Keratinocyte (primary cell): ENCODE data around the gene MAPKBP1. TPM values are rescaled to one million over a fixed set of nuclear protein-coding genes. Genes with fewer than 3 reads are reported as not detected.

ENCODE experiments used
- DNase-seq: peaks from one replicate; pipeline ENCODE4 v3.0.0-alpha.2; 2011; ENCODE audit warnings: low read depth, missing footprints, low spot score
- FAIRE-seq: peaks from 2 replicates; lab custom pipeline; 2011; peaks lifted over from hg19 to GRCh38; lab: Jason Lieb, UNC
- H2AFZ ChIP-seq: 2 replicates; pipeline ENCODE4 v1.6.0; 2012; ENCODE audit warnings: low read length, control low read depth, inconsistent platforms; ENCODE audit not compliant: control insufficient read depth
- H3K27ac ChIP-seq: 2 replicates; pipeline ENCODE4 v1.5.1; 2011; ENCODE audit warnings: low read length; ENCODE audit not compliant: control insufficient read depth, insufficient read depth
- H3K27me3 ChIP-seq: 3 replicates; pipeline ENCODE4 v1.6.0; 2011; ENCODE audit warnings: low read length; ENCODE audit not compliant: control insufficient read depth, insufficient read depth; ENCODE audit errors: extremely low read depth
- H3K36me3 ChIP-seq, 2 experiments: 2 replicates in 1 of 2; 3 replicates in 1 of 2; pipeline ENCODE4 v1.5.1; 2011; ENCODE audit warnings: low read length in 2 of 2, mild to moderate bottlenecking in 1 of 2; ENCODE audit not compliant: control insufficient read depth in 2 of 2, insufficient read depth in 2 of 2; ENCODE audit errors: extremely low read depth in 1 of 2
- H3K4me1 ChIP-seq: 3 replicates; pipeline ENCODE4 v1.5.1; 2011; ENCODE audit warnings: low read length; ENCODE audit not compliant: control insufficient read depth, insufficient read depth; ENCODE audit errors: extremely low read depth
- H3K4me2 ChIP-seq: 3 replicates; pipeline ENCODE4 v1.6.0; 2011; ENCODE audit warnings: low read depth, low read length; ENCODE audit not compliant: control insufficient read depth, insufficient read depth; ENCODE audit errors: extremely low read depth
- H3K4me3 ChIP-seq, 3 experiments: fragments of 200-600 bp in 1 of 3; sonication (generic) in 1 of 3; 2 replicates in 2 of 3; 3 replicates in 1 of 3; pipeline ENCODE4 v1.5.1; 2011 to 2016; ENCODE audit warnings: low read length in 3 of 3, mild to moderate bottlenecking in 3 of 3, control low read depth in 2 of 3, inconsistent platforms in 1 of 3, low read depth in 1 of 3, mixed read lengths in 1 of 3, mixed run types in 1 of 3, moderate library complexity in 1 of 3; ENCODE audit not compliant: control insufficient read depth in 2 of 3, insufficient read depth in 2 of 3; ENCODE audit errors: extremely low read depth in 1 of 3
- H3K79me2 ChIP-seq: 2 replicates; pipeline ENCODE4 v1.6.0; 2012; ENCODE audit warnings: low read length; ENCODE audit not compliant: control insufficient read depth, insufficient read depth
- H3K9ac ChIP-seq: 3 replicates; pipeline ENCODE4 v1.6.0; 2011; ENCODE audit warnings: low read length; ENCODE audit not compliant: control insufficient read depth, insufficient read depth; ENCODE audit errors: extremely low read depth
- H3K9me1 ChIP-seq: 3 replicates; pipeline ENCODE4 v1.6.0; 2011; ENCODE audit warnings: low read length; ENCODE audit not compliant: control insufficient read depth, insufficient read depth; ENCODE audit errors: extremely low read depth
- H3K9me3 ChIP-seq: 2 replicates; pipeline ENCODE4 v1.5.1; 2012; ENCODE audit warnings: low read depth, low read length; ENCODE audit not compliant: control insufficient read depth
- H4K20me1 ChIP-seq: 3 replicates; pipeline ENCODE4 v1.6.0; 2011; ENCODE audit warnings: low read length; ENCODE audit not compliant: control insufficient read depth, insufficient read depth; ENCODE audit errors: extremely low read depth
- EZH2 ChIP-seq: IDR thresholded peaks from one replicate; pipeline ENCODE4 v1.6.1; 2012; ENCODE audit warnings: inconsistent platforms, mild to moderate bottlenecking, low read length, moderate library complexity
- dilution Hi-C: fragments of 300-500 bp; cut with MboI; formaldehyde crosslinking; loops from one replicate; pipeline ENCODE4 v1.7.0; 2020; ENCODE audit warnings: low sequenced_read_pairs; ENCODE audit not compliant: extremely low pct_ligation_motif_present
- polyA plus RNA-seq, 5 experiments: library from polyadenylated mRNA; depleted of rRNA in 3 of 5; stranded (reverse) in 3 of 5; stranded (forward) in 1 of 5; unstranded in 1 of 5; fragments of >200 nt; gene quantifications; 1 replicate in 1 of 5; 2 replicates in 3 of 5; 3 replicates in 1 of 5; pipeline versions ENCODE4 v1.2.1 to v1.2.3, GENCODE V29; 2011 to 2012; ENCODE audit warnings: missing spikeins in 2 of 5, low read depth in 1 of 5, low replicate concordance in 1 of 5
- TF ChIP-seq, protein P1 (sequence below), 3 experiments: IDR thresholded peaks in 1 of 3; conservative IDR thresholded peaks in 1 of 3; optimal IDR thresholded peaks in 1 of 3; 2 replicates in 2 of 3; 3 replicates in 1 of 3; pipeline versions ENCODE3 to v1.5.1; 2011; ENCODE audit warnings: low read length in 3 of 3, mild to moderate bottlenecking in 3 of 3, moderate library complexity in 2 of 3, control low read depth in 1 of 3, inconsistent platforms in 1 of 3; ENCODE audit not compliant: insufficient read depth in 2 of 3; ENCODE audit errors: extremely low read depth in 1 of 3

MAPKBP1 gene
- polyA plus RNA-seq, 1 donor (not counting 4 experiments of a cell fraction or from before 2014, with no cell fraction given), result 18.3 TPM

DNA sequence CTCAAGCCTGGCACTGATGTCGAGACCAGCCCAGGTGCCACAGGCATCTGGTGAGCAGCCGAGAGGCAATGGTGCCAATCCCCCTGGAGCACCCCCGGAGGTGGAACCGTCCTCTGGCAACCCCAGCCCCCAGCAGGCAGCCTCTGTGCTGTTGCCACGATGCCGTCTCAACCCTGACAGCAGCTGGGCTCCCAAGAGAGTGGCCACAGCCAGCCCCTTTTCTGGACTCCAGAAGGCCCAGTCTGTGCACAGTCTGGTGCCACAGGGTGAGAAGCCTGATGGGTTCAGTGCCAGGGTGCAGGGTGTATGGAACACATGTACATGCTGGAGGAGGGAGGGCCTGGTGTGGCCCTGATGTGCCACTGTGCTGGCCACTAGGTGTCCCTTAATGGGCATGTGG, 48.7 kb downstream of the MAPKBP1 start:
- H3K27me3 ChIP-seq, result no peaks in the 10 kb centered on the region
- H3K79me2 ChIP-seq, result no peaks in the 10 kb centered on the region
- FAIRE-seq, result no peak
- TF ChIP-seq, protein P1, sequence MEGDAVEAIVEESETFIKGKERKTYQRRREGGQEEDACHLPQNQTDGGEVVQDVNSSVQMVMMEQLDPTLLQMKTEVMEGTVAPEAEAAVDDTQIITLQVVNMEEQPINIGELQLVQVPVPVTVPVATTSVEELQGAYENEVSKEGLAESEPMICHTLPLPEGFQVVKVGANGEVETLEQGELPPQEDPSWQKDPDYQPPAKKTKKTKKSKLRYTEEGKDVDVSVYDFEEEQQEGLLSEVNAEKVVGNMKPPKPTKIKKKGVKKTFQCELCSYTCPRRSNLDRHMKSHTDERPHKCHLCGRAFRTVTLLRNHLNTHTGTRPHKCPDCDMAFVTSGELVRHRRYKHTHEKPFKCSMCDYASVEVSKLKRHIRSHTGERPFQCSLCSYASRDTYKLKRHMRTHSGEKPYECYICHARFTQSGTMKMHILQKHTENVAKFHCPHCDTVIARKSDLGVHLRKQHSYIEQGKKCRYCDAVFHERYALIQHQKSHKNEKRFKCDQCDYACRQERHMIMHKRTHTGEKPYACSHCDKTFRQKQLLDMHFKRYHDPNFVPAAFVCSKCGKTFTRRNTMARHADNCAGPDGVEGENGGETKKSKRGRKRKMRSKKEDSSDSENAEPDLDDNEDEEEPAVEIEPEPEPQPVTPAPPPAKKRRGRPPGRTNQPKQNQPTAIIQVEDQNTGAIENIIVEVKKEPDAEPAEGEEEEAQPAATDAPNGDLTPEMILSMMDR (optimal IDR thresholded peaks at IDR 0.05 in 1 of 3, IDR thresholded peaks at IDR 0.05 in 1 of 3, conservative IDR thresholded peaks at IDR 0.05 in 1 of 3; ENCODE audit: extremely low read depth in 1 of 3, insufficient read depth in 2 of 3, low read length in 3 of 3), result peak in 1 of 3 experiments; percentile 9
- no peak for TF ChIP-seq EZH2
- H3K36me3 ChIP-seq, result peaks cover 56 to 78% of the 10 kb centered on the region in 2 experiments
- H2AFZ ChIP-seq, result no peak overlapping the region
- dilution Hi-C loops, result no loop called here
- no peaks in the 10 kb centered on the region for H3K9me1 ChIP-seq
- DNase-seq, result no peak
- H3K9me3 ChIP-seq, result no peaks in the 10 kb centered on the region
- no peak overlapping the region for H3K27ac ChIP-seq
- H3K9ac ChIP-seq, result no peak overlapping the region
- H3K4me2 ChIP-seq, result no peak overlapping the region
- H3K4me3 ChIP-seq, result no peak overlapping the region
- H3K4me1 ChIP-seq, result peaks cover 17% of the 10 kb centered on the region
- peaks cover 4% of the 10 kb centered on the region for H4K20me1 ChIP-seq

DNA sequence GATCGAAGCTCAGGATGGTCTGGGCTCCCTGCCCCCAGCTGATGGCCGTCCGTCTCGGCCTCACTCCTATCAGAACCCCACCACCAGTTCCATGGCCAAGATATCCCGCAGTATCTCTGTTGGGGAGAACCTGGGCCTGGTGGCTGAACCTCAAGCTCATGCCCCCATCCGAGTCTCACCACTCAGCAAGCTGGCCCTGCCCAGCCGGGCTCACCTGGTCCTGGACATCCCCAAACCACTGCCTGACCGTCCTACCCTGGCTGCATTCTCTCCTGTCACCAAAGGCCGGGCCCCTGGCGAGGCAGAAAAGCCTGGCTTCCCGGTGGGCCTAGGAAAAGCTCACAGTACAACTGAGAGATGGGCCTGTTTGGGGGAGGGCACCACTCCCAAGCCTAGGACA, 49.2 kb downstream of the MAPKBP1 start:
- peaks cover 17% of the 10 kb centered on the region for H3K4me1 ChIP-seq
- peaks cover 3% of the 10 kb centered on the region for H3K79me2 ChIP-seq
- no peak for FAIRE-seq
- no peak overlapping the region for H2AFZ ChIP-seq
- H4K20me1 ChIP-seq, result peaks cover 4% of the 10 kb centered on the region
- no peak overlapping the region for H3K4me2 ChIP-seq
- H3K9me3 ChIP-seq, result no peaks in the 10 kb centered on the region
- peaks cover 51 to 72% of the 10 kb centered on the region in 2 experiments for H3K36me3 ChIP-seq
- TF ChIP-seq, protein P1 (optimal IDR thresholded peaks at IDR 0.05 in 1 of 3, IDR thresholded peaks at IDR 0.05 in 1 of 3, conservative IDR thresholded peaks at IDR 0.05 in 1 of 3; ENCODE audit: extremely low read depth in 1 of 3, insufficient read depth in 2 of 3, low read length in 3 of 3), result no peak
- TF ChIP-seq EZH2, result no peak
- H3K27me3 ChIP-seq, result no peaks in the 10 kb centered on the region
- no peak overlapping the region for H3K4me3 ChIP-seq
- no peak overlapping the region for H3K27ac ChIP-seq
- H3K9ac ChIP-seq, result no peak overlapping the region
- dilution Hi-C loops, result no loop called here
- no peak for DNase-seq
- H3K9me1 ChIP-seq, result no peaks in the 10 kb centered on the region
